GM12865 (cell line): ENCODE results near the gene MST1R.
"Not testable (repeated sequence)": the region's sequence is repeated elsewhere in the genome, so short reads cannot be mapped to it uniquely, and the experiment has no call there.

Experiments
- DNase-seq: peaks from one replicate; pipeline ENCODE4 v3.0.0; 2010; ENCODE audit warnings: low read depth
- H3K4me3 ChIP-seq: 2 replicates; pipeline ENCODE4 v1.5.1; 2011; ENCODE audit warnings: mild to moderate bottlenecking, low read depth, low read length, control low read depth
- CTCF ChIP-seq: IDR thresholded peaks from 2 replicates; pipeline ENCODE4 v1.5.1; 2011; ENCODE audit warnings: low read length, control low read depth, low read depth, inconsistent platforms; ENCODE audit not compliant: insufficient read depth; ENCODE audit errors: missing control alignments

Gene MST1R

GRCh38 chr3:49925485-49925884 is 21.8 kb upstream of the MST1R start:
- TF ChIP-seq CTCF = no peak
- DNase-seq = no peak

GRCh38 chr3:49924683-49925082 is 21.0 kb upstream of the MST1R start:
- DNase-seq = no peak
- H3K4me3 ChIP-seq = no peak overlapping the region
- no peak for TF ChIP-seq CTCF

More at GRCh38 chr3:49925485-49925884, 21.8 kb upstream of the MST1R start:
- no peak overlapping the region for H3K4me3 ChIP-seq

GRCh38 chr3:49917806-49918590 is 14.3 kb upstream of the MST1R start:
- not testable (repeated sequence) for DNase-seq, H3K4me3 ChIP-seq

- no peak for TF ChIP-seq CTCF
- no peak overlapping the region for H3K4me3 ChIP-seq
- DNase-seq = no peak
Observed at GRCh38 chr3:49916686-49917085, 13.0 kb upstream of the MST1R start.

GRCh38 chr3:49914906-49915305 is 11.2 kb upstream of the MST1R start:
- DNase-seq = no peak
- no peak overlapping the region for H3K4me3 ChIP-seq
- no peak for TF ChIP-seq CTCF

GRCh38 chr3:49912881-49913281 is 9.2 kb upstream of the MST1R start:
- no peak for DNase-seq
- no peak for TF ChIP-seq CTCF
- no peak overlapping the region for H3K4me3 ChIP-seq

GRCh38 chr3:49911611-49912010 is 7.9 kb upstream of the MST1R start:
- TF ChIP-seq CTCF = no peak
- DNase-seq = no peak
- no peak overlapping the region for H3K4me3 ChIP-seq

GRCh38 chr3:49911124-49911420 is 7.4 kb upstream of the MST1R start:
- no peak for DNase-seq
- no peak for TF ChIP-seq CTCF
- no peak overlapping the region for H3K4me3 ChIP-seq
